Left renal cortex interstitium (tissue), 4 donors: ENCODE measurements around the gene CTDSP2. TPM values are rescaled to one million over a fixed set of nuclear protein-coding genes. Genes with fewer than 3 reads are reported as not detected.

Experiments used
- DNase-seq, 4 donors: peaks; one replicate each; pipeline ENCODE4 v3.0.0-alpha.2; 2013; ENCODE audit warnings: low read depth in 4 of 4, low spot score in 2 of 4, missing footprints in 1 of 4
- polyA plus RNA-seq, 4 donors: library from polyadenylated mRNA; unstranded; fragments of 120-200 nt; gene quantifications; one replicate each; pipeline ENCODE4 v1.2.1, GENCODE V29; 2013; ENCODE audit not compliant: insufficient read length in 4 of 4

CTDSP2 gene
- polyA plus RNA-seq, 4 donors = 237 to 283 (median 255) TPM

DNA sequence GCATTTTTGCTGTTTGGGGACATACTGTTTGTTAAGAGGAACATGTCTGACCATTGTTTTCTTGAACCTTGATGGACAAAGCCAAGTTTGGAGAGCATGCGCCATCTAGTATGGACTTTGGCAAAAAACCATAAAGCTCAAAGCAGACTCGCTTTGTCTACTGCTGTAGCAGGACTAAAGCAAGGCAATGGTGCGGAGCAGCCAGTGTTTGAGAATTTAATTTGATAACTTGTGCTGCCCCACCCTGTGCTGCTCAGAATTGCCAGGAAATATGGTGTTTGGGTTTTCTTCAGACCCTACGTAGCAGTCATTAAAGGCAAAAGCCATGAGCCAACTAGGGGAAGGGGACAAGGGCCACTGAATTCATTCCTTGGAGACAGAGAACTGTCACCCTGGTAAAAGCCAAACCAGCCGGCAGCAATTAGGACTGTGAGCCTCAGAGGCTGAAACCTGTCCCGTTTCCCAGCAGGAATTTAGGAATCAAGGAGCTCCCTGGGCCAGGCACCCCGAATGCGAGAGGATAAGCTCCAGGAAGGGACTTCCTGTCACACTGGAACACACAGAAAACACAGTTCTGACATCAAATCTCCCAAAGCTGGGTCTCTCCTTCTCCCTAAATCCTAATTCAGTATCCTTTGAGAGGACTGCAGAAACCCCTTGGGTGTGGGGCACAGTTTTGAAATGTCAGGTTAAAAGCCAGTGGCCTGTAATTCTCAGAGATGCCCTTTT lies 29.1 kb downstream of the CTDSP2 start:
- DNase-seq = no peak

DNA sequence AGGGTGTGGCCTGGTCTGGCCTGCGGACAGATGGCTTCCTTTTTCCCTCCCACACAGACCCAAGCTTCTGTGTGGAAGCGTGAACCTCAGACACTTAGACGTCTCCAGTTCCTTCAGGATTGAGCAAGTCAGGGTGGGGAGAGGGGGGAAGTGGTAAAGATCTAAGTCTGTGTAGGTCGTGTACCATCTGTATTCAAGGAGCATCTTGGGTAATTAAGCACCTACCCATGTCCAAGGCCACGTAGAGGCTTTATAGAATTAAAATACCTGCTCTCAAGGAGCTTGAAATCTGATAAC lies 29.7 kb downstream of the CTDSP2 start:
- no peak for DNase-seq

DNA sequence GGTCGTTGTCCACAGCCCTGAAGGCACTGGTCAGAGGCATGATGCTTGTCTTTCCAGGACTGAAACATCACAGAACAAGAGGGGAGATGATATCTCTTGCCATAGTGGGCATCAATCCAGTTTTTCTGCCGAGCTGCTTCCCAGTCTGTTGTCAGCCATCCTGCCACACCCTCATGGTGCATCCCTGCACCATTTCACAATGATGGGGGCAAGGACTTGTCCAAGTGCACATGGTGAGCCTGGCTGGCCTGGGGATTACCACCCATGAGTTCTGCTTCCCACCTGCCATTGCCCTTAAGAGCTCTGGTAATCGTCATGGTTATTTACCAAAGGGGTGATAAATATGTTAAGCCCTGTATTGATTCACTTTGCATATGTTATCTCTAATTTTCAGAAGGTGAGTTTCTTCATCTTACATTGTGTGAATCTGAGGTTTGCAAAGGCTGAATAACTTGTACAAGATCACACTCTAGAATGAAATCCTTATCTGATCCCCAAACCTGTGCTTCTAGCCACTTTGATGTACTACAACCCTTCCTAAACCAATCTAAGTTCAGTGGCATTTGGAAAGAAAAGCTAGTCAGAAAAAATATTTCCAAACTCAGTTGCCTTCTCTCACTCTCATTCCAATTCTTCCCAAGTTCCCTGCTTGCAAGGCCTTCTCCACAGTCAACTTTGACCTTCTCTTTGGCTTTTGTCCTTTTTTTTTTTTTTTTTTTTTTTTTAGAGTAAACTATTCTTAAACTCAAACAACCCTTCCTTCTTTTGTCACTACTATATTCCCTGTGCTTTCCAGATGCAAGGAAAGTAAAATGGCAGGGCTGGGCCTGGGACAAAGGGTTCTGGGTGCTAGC lies 30.3 kb downstream of the CTDSP2 start:
- DNase-seq = no peak

DNA sequence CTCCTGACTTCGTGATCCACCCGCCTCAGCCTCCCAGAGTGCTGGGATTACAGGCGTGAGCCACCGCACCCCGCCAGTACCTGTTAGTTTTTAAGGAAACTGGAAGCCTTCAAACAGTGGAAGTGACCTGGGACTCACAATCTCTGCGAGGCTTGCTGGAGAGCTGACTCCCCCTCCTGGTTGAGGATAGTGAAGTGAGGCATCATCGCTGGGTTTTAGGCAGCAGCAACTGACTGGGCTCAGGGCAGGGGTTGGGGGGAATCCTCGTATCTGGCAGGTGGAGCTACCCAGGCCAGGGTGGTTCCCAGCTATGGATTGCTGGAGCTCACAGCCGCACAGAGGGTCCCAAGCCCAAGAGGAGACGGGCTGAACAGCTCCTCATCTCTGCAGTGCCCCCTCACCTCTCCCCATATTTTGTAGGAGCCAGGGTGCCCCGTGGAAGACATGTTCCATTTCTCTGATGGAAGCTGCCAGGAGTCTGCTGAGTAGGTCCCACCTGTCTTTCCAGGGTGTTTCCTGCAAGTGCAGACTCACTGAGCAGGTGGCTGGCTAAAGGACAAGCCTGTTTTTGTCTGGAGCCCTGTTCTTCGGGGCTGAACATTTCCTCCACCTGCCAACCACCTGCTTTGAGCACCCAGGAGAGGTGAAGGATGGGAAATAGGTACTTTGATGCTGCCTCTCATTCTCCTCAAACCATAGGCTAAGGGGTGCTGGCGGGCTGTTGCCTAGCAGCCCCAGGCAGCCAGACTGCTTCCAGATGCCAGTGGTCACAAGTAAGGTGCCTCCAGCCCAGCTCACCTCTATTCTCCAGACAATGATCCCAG lies 31.1 kb downstream of the CTDSP2 start:
- no peak for DNase-seq

DNA sequence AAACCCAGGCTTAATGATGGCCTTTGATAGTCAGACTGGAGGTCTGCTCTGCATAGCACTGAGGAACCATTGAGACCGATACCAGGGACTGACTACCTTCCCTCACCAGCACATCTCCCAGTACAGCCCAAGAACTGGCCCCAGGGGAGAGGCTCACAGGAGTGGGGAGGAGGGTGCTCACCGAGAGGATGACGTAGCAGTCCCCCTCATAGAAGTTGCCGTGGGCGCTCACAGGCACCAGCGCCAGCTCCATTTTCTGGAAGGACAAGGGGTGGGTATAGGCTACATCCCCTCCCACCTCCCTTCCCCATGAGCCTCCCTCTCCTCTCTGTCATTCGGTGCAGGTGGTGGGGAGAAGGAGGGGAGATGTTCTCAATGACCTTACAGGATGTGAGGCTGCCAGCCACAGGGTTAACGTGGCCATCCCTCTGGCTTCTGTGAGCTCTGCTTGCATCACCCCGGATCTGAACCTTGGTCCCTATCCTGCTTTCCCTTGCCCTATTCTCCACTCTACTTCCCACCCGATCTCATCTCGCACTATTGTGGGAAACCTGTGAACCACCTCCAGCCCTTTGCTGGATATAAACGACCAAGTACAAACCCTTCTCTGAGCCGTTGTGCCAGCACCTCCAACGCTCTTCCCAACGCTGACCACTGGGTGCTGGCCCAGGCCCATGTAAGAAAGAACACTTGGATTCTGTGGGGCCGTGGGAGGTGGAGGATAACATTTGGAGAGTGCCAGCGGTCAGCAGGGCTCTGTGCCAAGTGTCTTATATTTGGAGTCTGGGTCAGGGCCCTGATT lies 32.4 kb downstream of the CTDSP2 start:
- no peak for DNase-seq

DNA sequence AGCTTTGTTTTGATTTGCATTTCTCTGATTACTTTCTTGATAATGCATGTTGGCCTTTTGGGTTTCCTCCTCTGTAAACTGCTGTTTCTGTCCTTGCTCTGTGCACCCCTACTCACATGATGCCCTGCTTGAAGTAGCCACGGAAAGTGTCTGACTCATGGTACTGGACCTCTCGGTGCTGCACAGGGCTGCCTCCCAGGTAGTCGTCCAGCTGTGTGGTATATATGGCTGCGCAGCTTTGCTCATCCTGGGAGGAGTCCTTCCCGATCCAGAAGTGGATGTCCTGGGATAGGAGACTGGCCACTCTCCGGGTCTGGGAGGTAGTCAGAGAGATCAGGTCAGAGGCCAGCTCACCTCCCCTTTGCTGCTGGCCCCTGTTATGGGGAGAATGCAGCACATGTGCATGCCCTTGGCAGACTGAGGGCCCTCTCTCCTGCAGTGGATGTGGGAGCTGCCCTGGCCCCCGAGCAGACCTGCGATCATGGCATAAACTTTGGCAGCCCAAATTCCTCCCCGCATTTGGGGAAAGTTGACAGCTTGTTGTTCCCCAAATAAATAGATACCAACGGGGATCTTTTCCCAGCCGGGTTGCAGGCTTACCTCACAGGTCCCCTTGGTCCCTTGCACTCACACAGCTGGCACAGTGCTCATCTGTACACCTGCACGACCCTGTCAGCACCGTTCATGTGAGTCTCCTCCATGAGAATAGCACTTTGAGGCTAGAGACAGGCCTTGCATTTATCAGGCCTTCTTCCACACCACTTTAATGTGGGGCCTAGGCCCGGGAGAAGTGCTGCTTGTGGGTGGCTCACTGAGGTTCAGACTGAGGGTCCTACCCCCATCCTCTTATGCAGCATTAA lies 33.2 kb downstream of the CTDSP2 start:
- no peak for DNase-seq

DNA sequence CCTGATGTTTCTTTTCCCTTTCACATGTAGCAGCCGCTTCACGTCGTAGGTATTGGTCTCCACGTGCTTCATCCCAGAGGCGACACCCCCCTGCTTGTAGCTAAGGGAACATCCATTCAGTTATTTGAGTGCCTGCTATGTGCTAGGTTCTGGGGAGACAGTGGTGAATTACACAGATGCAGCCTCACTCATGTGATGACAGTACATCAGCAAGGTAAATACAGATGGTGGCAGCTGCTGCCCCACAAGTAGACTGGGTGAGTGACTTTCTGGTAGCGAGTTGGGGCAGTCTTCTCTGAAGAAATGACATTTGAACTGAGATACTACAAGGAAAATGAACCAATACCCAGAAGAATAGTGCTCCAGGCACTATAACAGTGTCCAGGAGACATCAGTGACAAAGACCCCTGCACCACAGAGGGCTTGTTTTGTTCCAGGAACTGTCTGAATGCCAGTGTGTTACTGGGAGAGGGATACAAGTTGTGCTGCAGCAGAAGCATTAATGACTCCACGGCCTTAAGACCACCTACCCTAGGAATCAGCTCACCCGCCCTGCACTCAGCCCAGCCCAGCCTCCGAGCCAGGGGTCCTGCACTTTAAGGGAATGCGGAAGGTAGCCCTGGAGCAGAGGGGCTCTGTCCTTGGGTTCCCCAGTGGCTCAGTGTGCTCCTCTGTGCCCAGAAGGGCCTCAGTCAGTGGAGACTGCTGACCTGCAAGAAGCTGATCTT lies 35.3 kb downstream of the CTDSP2 start:
- DNase-seq = no peak

DNA sequence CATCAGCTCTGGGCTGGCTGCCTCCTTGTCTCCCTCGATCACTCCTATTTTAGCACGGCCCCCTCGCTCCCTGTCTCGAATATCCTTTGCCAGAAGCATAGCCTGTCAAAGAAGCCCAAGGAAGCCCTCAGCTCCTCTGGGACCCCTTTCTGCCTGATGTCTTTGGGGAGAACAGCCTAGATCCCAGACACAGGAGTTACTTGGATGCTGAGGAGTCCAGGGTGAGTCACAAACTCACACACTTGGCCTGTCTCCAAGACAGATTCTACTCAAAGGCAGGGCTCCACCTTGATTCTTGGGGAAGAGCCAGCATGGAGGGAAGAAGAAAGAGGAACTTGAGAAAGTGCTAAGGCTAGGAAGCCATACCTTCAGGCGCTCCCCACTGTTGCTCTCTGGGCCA lies 36.1 kb downstream of the CTDSP2 start:
- DNase-seq = no peak

DNA sequence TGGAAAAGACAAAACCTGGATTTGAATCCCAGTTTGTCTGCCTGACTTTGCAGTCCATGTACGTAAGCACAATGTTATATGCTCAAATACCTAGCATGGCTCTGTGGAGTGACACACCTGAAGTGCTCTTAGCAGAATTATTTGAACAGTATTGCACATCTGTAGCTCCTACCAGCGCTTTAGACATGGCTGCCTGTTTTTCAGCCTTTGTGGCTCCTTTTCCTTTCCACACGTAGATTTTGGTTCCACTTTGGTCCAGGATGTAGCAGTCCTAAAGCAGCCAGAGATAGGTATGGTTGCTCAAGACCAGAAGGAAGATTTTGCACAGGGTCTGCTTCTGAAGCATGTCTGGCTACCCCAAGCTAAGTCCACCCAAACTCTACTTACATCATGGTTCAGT lies 37.1 kb downstream of the CTDSP2 start:
- DNase-seq = no peak

DNA sequence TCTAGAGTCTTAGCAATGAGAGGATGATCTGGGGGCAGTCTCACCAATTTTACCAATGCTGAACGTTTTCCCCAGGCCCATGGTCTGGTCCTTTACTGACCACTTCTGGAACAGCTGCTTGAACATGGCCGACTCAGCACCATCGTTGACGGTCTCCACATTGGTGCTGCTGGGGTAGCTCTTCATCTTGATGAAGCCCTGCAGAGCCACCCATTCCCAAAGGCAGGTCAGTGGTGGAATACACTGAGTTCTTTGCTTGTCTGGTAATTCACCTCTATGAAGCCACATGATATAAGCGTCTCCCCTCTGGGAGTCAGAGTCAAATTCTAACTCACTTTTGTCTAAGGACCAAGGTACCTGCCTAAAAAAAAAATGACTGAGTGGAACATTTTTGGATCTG lies 38.2 kb downstream of the CTDSP2 start:
- no peak for DNase-seq

DNA sequence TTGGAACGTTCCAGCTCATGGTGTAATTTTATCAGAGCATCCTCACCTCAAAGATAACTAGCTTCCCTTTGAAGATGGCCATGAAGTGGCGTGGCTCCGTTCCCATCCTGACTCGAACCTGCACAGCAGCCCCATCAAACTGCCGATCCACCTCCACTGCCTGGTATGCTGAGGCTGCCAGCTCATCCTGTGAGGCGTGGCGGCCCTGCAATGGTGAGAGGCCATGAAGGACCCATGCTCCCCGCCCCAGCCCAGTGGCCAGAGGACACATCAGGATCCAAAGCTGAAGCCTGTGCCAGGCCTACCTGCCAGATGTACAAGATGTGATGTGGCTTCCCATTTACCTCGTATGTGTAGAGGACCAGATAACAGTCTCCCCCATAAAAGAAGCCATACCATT lies 39.2 kb downstream of the CTDSP2 start:
- DNase-seq = no peak

DNA sequence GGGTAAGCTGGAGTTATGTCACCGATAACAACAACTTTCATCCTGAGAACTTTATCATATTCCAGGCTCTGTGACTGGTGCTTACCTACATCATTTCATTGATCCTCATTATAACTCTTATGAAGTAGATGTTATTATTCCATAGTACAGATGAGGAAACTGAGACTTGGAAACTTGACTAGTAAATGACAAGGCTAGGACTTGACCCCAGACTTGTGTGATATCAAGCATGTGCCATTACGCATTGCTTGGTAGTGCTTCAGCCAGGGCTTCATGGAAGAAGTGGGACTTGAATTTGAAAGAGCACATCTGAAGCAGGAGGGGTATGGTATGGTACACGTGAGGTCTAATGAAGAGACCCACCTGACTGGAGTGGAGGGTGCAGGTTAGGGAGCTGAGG lies 39.9 kb downstream of the CTDSP2 start:
- no peak for DNase-seq

DNA sequence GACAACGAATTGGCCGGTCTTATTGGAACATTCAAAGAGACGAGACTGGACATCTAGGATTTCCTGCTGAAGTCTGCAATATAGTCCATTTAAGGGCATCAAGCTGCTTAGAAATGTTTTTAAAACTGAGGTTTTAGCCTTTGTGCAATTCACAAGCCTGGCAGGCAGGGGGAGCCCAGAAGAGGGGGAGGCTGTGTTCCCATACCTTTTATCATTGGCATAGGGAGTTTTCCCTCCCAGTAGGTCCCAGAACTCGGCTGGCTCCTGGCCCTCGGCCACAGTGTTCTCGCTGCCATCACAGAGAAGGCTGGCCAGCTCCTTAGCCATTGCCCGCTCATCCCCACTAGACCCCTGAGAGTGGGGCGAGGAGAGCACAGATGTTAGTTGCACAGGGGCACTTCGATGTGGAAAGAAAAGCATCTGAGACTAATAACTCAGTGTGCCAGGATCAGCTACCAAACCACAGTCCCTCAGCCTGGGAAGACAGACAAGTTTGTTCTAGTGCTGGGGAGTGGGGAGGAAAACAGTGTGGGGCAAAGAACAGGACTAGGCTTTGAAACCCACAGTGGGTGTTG lies 43.1 kb downstream of the CTDSP2 start:
- no peak for DNase-seq

DNA sequence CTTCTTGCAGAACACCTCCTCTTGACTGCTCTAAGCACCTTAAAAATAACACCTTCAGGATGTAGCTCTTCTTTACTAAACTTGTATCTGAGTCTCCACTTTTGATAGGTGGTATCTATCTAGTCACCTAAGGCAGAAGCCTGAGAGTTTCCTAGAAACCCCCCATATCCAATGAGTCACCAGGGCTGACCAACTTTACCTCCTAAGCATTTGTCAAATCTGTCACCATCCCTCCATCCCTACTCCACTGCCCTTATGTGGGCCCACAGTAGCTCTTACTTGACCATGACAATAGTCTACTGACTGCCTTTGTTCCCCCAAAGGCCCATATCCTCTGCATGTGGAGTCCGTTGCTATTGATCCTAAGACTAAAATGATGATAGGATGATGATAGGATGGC lies 43.9 kb downstream of the CTDSP2 start:
- no peak for DNase-seq

DNA sequence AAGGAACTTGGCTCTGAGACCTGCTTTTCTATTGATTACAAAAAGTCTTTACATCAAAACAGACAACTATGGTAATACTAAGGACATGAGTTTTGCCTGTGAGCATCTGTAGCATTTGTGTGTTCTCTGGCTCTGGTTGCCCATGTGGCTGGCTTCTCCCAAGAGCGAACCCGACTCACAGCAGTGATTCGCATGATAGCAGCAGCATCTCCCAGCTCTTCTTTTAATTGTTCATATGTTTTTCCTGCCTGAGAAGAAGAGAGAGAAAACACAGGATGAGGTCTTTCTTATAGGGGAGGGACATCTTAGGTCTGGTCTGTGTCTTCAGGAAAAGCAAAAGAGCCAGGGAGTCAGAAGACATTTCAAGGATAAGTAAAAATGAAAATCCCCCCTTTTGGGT lies 45.6 kb downstream of the CTDSP2 start:
- no peak for DNase-seq

DNA sequence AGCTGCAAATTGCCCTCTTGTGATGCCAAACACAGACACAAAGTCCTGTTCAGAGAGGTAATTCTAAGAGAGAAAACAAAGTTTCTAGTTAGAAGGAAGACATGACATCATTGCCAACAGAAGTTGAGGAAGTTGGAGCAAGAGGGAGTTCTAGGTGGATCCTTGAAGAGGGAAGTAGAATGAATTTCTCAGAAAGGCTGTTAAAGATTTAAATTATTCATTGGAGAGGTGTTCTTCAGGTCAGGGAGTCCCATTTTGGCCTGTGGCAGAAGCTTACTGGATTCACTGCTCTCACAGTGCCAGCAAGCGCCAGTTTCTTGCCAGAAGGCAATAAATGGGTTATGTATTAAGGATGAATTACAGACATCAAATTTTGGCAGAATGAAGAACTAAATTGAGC lies 48.6 kb downstream of the CTDSP2 start:
- no peak for DNase-seq

DNA sequence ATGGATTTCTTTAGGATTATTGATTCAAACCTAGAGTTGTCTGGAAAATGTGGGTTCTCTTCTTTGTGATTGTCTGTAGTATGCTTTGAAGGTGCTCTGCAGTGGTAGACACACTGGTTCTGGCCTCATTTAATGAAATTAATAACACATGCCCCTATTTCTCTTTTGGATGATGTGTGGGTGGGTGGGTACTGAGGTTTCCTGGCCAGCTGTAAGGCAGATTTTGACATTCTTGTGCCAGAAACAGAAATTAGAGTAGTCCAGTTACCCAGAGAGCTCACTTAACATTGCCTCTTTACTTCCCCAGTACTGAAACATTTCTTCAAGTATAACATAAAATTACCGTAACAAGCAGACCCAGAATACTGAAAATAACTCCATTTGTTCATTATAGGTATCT lies 49.5 kb downstream of the CTDSP2 start:
- DNase-seq = no peak

DNA sequence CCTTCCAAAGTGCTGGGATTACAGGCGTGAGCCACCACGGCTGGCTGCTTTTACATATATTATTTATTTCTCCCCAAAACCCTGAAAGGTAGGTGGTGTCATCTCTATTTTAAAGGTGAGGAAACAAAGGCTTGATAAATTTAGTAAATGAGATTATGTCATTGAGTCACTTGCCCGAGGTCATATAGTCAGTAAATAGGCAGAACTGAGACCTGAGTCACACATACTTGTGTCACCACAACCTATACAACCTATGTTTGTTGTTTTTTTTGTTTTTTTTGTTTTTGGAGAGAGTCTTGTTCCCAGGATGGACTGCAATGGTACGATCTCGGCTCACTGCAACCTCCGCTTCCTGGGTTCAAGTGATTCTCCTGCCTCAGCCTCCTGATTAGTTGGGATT lies 51.2 kb downstream of the CTDSP2 start:
- DNase-seq = no peak

DNA sequence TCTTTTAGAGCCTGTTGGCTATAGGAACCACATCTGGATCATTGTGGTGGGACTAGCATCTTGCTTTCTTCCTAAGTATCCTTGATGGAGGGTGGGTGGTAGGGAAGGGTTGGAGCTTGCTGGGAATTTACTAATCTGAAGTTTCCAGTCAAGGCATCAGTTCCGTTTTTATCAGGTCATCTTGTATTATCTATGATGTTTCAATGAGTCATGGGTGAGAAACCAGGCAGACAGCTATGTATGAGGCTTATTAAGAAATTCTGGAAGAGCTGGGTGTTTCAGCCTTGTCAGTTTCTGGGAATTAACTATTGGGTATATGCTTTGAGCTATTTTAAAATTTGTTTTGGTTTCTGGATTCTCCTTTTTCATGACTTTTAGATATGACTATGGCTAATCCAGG lies 52.6 kb downstream of the CTDSP2 start:
- no peak for DNase-seq
